DMS 273 treated with DMSO at 0.1 percent for 48 hours (cell line): ENCODE measurements around the gene PPEF2.

Experiments used
- DNase-seq: peaks from one replicate; lab custom pipeline; 2025; lab: John Stamatoyannopoulos, UW

Gene PPEF2

GRCh38 chr4:75830906-75831305, 71.3 kb downstream of the PPEF2 start:
- DNase-seq = no peak

GRCh38 chr4:75823812-75824211, 78.4 kb downstream of the PPEF2 start:
- DNase-seq = no peak

- DNase-seq = no peak
Observed at GRCh38 chr4:75822416-75822815, 79.8 kb downstream of the PPEF2 start.

- DNase-seq = no peak
Observed at GRCh38 chr4:75821966-75822365, 80.3 kb downstream of the PPEF2 start.

GRCh38 chr4:75821216-75821615, 81.0 kb downstream of the PPEF2 start:
- DNase-seq = no peak

- DNase-seq = no peak
Observed at GRCh38 chr4:75820676-75821075, 81.6 kb downstream of the PPEF2 start.

- no peak for DNase-seq
Observed at GRCh38 chr4:75820197-75820596, 82.1 kb downstream of the PPEF2 start.

- DNase-seq = no peak
Observed at GRCh38 chr4:75819121-75819520, 83.1 kb downstream of the PPEF2 start.

GRCh38 chr4:75817901-75818300, 84.4 kb downstream of the PPEF2 start:
- DNase-seq = no peak
